Measurements from ENCODE around the gene FBXO10.
A peak's percentile ranks its signal among the peaks of the same experiment; 100 is the strongest.

FBXO10 gene

DNA sequence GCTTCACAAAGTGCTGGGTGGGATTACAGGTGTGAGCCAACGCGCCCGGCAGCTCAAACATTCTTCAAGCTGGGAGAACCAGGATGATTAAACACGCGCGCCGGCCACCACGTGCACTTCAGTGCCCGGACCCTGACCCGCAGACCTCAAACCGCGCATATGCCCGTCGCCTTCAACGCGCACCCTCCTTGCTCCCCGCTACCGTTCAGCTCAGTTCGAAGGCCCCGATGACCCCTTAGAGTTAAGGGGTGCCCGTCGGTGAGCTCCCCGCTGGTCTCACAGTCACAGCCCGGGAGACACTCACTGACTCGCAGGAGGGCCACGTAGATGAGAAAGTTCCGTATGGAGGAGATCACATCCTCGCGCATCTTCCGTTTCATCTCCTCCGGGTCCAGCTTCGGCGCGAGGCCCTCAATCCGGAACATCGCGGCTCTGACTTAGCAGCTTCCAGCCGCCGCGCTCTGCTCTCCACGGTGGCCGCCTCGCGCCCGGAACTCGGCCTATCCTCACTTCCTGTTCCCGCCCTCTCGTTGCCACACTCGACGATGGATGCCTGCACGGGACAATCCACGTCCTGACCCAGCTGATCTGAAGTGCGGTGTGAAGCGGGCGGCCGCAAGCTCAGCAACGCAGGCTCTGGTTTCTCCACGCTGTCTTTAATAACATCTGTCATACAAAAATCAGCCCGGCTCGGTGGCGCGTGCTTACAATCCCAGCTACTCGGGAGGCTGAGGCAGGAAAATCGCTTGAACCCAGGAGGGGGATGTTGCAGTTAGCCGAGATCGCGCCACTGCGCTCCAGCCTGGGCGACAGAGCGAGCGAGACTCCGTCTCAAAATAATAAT, 16.1 kb upstream of the FBXO10 start, which contains the start of gene TOMM5:
TOMM5 (minus strand) TSS at position 490 of the 844 bp plus-strand sequence; CDS start at position 425, 65 bp downstream.
- DNase-seq (ENCODE audit: low spot score): peak; percentile 93

DNA sequence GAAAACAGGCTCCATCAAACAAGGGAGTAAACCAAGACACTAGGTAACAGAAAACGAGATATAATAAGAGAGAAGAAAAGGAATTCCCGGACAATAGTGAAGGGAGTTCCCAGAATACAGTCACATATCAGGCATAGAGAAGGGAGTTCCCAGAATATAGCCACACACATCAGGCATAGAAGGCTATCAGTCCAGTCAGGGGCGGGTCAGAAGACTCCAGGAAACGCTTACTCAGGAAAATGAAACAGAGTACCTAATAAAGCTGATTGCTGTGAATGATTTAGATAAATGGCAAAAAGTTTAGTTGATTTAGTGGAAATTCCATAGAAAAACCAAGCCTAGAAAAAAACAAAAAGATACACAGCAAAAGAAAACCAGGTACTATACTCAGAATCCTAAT, 11.3 kb upstream of the FBXO10 start:
- no peak for DNase-seq (ENCODE audit: low spot score)

- no peak for DNase-seq (ENCODE audit: low spot score)
These were observed 7.4 kb upstream of the FBXO10 start for GRCh38 chr9:37583522-37584121.

DNA sequence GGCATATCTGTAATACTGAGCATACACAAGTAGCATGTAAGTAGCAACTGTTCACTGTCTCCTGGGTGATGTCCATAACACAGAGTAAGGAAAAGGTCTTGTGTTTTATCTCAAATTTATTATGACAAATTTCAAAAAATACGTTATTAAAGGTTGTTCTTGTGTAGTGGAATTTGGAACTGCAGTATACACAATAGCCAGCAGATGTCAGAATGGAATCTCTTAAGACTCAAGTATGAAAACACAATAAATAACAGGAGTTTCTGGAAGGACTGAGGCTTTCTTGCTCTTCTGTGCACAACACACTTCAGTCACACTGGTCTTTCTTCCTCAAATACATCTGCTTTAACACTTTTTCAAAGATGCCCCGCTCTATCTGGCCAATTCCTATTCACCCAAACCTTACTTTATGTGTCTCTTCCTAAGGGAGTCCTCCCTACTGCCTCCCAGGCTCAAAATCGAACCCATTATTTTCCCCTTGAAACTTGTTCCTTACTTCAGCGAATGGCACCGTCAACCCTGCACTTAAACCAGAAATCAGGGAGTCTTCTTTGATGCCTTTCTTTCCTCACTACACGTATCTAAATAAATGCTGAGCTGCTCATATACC, 6.5 kb upstream of the FBXO10 start:
- peak; percentile 56 for DNase-seq (ENCODE audit: low spot score)

- no peak for DNase-seq (ENCODE audit: low spot score)
These were observed 667 bp downstream of the FBXO10 start for GRCh38 chr9:37575511-37575914.

DNA sequence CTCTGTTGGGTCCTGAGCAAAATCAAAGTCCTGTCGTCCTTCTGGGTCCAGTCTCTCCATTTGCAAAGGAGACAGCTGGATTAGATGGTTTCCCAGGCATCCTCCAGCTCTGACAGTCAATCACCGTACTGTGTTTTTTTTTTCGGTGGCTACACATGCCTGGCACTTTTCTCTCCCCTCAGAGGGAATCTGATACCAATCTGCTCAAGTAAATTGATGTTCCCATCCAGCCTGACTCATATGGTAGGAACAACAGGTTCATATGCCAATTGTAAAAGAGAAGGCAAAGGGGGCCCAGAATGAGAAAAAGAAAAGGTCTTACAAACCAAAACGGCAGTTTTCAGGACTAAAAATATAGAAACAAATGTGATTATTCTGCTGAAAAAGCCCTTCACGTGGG, 1.2 kb downstream of the FBXO10 start:
- DNase-seq (ENCODE audit: low spot score): no peak

DNA sequence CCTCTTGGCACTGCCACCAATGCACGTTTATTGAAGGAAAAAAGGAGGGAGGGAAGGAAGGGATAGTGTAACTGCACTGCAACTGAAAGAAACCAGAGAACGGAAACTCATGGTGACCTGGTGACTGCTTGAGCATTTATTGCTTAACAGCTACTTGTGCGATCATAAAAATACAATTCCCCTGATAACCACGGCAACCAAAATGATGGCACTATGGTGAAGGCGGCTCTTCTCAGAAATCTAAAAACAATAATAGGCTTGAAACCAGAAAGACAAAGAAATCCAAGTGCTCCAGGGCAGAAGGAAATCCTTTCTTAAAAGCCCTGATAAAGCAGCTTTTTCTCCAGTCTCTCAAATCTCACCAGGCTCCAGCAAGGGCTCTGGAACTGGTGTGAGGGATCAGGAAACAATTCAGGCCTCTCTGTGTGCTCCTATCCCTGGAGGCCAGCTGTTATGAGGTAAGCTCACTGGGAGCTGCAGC, 1.9 kb downstream of the FBXO10 start:
- no peak for DNase-seq (ENCODE audit: low spot score)

GRCh38 chr9:37571282-37571681, 4.9 kb downstream of the FBXO10 start:
- no peak for DNase-seq (ENCODE audit: low spot score)

DNA sequence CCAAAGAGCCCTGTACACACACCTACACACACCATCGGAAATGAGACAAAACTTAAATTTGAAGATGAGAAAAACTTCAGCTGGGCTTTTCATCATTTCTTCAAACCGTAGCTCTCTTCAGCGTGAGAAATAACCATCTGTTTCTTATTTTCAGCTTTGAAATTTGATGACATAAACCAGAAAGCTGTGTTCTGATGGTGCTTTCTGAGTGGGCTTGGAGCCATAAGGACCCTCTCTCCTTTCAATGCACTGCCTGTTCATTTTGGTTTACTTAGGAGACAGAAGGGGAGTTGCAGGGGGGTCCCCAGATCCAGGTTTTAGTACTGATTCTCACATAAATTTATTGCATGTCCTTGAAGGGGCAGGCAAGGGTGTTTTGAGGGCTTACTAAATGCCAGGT, 9.5 kb downstream of the FBXO10 start:
- peak; percentile 27 for DNase-seq (ENCODE audit: low spot score)

DNA sequence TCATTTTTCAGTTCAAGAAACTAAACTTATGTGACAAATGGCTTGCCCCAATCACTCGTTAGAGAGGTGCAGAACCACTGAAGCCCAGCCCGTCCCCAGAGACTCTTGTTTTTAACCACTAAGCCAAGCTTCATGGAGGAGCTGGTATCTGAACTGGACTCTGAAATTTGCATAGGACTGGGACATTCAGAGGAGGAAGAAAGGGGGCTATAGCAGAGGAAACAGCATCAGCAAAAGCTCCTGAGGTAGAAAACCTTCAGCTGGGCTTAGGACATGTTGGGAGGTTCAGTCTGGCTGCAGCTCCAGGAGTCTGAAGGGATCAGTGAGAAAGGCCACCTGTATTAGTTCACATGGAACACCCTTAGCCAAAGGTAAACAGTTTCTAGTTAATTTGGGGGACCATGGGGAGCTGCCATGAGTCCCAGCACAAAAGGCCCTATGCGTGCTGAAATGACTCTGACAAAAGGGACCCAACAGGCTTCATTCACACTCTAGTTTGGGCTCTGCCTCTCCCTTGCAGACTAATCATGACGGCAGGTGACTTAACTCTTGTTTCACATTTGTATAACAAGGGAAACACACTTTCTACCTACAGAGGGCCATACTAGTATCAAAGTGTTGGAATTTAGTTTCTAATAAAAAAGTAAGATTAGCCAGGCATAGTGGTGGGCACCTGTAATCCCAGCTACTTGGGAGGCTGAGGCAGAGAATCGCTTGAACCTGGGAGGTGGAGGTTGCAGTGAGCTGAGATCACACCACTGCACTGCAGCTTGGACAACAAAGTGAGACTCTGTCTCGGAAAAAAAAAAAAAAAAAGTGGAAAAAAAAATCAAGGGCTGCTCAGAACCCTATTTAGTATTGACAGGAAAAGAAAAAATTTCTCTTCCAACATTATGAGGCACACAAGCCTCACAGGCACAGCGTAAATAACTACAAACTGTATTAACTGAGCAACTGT, 10.2 kb downstream of the FBXO10 start:
- no peak for DNase-seq (ENCODE audit: low spot score)

DNA sequence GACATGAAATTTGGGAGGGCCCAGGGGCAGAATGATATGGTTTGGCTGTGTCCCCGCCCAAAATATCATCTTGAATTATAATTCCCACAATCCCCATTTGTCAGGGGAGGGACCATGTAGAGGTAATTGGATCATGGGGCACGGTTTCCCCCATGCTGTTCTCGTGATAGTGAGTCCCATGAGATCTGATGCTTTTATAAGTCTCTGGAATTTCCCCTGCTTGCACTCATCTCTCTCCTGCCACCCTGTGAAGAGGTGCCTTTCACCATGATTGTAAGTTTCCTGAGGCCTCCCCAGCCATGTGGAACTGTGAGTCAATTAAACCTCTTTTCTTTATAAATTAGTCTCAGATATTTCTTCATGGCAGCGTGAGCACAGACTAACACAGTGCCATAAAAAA, 11.3 kb downstream of the FBXO10 start:
- DNase-seq (ENCODE audit: low spot score): no peak

DNA sequence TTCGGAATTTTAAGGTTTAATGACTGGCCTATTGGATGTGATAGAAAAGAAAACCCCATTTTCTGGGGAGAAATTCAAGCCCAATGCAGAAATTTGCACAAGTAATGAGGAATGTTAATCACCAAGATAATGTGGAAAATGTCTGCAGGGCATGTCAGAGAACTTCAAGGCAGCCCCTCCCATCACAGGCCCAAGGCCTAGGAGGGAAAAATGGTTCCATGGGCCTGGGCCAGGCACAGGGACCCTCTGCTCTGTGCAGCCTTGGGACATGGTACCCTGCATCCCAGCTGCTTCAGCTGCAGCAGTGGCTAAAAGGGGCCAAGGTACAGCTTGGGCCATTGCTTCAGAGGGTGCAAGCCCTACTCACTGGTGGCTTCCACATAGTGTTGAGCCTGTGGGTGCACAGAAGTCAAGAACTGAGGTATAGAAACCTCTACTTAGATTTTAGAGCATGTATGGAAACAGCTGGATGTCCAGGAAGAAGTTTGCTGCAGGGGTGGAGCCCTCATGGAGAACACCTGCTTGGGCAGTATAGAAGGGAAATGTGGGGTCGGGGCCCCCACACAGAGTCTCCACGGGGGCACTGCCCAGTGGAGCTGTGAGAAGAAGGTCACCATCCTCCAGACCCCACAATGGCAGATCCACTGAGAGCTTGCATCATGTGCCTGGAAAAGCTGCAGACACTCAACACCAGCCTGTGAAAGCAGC, 12.2 kb downstream of the FBXO10 start:
- no peak for DNase-seq (ENCODE audit: low spot score)

DNA sequence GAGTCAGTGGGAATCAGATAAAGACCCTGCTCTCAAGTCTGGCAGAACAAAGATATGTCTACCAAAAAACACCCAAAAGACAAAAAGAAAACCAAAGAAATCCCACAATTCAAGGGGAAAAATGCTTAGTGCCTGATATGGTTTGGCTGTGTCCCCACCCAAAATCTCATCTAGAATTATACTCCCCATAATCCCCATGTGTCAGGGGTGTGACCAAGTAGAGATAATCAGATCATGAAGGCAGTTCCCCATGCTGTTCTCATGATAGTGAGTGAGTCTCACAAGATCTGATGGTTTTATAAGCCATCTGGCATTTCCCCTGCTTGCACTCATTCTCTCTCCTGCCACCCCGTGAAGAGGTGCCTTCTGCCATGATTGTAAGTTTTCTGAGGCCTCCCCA, 13.4 kb downstream of the FBXO10 start:
- DNase-seq (ENCODE audit: low spot score): no peak

- DNase-seq (ENCODE audit: low spot score): no peak
These were observed 14.5 kb downstream of the FBXO10 start for GRCh38 chr9:37561682-37562081.

- no peak for DNase-seq (ENCODE audit: low spot score)
These were observed 16.2 kb downstream of the FBXO10 start for GRCh38 chr9:37559855-37560592.

DNA sequence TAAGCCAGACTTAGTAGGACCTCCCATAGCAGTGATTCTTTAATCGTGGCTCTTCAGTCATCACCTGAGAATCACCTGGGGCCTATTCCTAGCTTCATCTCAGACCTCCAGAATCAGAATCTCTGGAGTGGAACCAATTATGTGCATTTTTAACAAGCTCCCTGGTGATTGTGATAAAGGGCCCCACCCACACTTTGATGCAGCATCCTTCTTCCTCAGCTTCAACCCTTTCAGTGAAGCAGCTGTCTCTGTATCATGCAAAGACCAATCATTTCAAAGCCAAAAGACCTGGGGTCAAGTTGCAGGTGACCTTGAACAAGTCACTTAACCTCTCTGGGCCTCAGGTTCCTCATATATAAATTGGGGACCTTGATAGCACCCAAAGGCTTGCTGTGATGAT, 17.1 kb downstream of the FBXO10 start:
- DNase-seq (ENCODE audit: low spot score): no peak

DNA sequence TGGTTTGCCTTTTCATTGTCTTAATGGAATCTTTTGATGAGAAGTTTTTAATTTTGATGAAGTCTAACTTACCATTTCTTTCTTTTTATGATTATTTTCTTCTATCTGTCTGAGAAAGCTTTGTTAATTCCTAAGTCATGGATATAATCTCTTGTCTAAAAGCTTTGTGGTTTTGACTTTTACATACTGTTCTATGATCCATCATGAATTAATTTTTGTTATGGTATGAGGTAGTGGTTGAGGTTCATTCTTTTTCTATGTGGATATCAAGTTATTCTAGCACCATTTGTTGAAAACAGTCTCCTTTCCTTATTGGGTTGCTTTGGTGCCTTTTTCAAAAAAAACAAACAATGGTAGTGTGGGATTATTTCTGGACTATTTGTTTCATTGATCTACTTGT, 20.4 kb downstream of the FBXO10 start:
- DNase-seq (ENCODE audit: low spot score): peak; percentile 42

- DNase-seq (ENCODE audit: low spot score): no peak
These were observed 21.9 kb downstream of the FBXO10 start for GRCh38 chr9:37554318-37554717.

- DNase-seq (ENCODE audit: low spot score): no peak
These were observed 24.3 kb downstream of the FBXO10 start for GRCh38 chr9:37551888-37552287.

DNA sequence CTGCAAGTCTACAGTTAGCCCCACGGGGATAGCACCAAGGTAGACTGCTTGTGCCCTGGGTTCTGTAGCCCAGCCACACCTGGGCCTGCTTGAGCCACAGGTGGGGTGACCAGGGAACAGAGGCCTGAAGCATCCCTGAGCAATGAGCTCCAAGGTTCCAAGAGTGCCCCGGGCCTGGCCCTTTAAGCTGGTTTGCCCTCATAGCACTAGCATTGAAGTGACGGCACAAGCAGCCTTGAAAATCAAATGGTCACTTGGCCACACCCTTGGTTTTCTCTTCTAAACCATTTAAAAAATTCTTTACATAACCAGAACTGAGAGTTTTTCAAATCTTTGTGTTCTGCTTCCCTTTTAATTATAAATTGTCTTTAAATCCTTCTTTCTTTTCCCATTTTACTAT, 24.7 kb downstream of the FBXO10 start:
- DNase-seq (ENCODE audit: low spot score): no peak

- DNase-seq (ENCODE audit: low spot score): no peak
These were observed 25.4 kb downstream of the FBXO10 start for GRCh38 chr9:37550781-37551180.
